ENCODE measurements around the gene ANGPTL2.

Gene ANGPTL2

GRCh38 chr9:127092041-127092608, 30.3 kb downstream of the ANGPTL2 start:
- DNase-seq, result no peak

DNA sequence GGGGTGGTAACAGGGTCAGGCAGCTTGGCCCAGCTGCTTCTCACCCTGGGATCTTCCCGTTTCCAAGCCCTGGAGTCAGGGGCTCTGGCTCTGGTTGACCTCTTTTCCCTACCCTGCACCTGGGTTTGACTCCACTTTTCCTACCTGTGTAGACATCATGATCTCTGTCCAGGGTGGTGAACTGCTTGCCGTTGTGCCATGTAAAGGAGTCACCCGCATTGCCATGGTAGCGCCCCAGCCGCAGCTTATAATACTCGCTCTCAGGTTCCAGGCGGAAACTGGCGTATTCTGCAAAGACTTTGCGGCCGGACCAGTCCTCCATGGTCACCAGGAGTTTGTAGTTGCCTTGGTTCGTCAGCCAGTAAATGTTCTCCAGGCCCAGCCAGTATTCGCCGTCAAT, 30.9 kb downstream of the ANGPTL2 start:
- DNase-seq, result no peak

- no peak for DNase-seq
Observed at GRCh38 chr9:127090341-127090985, 32.0 kb downstream of the ANGPTL2 start.

DNA sequence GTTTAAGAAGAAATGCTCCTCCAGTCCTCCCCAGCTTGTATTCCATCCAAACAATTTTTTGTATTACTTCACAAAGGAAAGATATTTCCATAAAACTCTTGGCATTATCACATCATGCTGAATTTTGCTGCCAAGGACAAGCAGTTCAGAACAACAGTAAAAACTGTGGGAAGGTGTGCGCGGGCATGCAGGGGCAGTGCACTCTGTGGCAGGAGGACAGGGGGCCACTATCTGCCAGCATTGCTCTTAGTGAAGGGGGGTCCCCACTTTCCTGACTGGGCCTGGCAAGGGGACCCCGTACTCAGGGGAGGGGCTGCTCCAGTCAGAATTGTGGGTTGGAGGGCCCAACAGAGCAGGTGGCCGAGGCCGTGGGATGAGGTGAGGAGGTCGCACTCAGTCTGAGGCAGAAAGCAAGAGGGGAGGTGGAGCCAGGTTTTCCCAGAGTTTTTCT, 32.8 kb downstream of the ANGPTL2 start:
- no peak for DNase-seq

- no peak for DNase-seq
Observed at GRCh38 chr9:127088724-127089615, 33.5 kb downstream of the ANGPTL2 start.

DNA sequence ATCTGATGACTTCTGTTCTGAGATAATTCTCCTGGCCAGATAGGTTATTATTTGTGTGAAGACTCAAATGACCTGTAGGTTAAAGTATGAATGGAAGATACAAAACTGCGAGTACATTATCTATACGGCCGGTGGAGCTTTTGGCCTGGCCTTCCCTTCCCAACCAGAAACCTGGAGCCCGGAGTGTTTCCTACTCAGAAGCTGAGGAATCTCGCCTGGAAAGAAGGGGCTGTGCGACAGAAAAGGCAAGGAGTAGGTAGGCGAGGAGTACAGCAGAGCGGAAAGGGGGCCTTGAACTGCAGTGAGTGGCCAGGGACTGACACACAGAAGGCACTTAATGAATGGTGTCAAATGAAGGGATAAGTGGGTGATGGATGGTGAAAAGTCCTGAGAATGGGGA, 34.6 kb downstream of the ANGPTL2 start:
- DNase-seq, result no peak

DNA sequence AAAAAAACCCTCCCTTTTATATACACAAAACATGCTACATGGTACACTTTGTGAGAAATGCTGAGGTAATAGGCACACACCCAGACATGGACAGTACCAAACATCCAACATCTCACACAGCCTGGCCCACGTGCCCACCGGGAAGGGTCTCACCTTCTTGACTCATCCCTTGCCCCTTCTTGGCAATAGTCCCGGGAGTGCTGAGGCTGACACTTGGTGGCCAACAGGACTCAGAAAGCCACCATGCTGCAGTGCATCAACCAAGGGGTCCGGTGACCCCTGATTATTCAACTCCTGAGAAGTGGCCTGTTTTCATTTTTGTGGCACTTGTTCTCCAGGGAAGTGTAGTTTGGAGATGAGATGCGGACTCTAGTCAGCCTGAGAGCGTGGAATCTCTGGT, 35.0 kb downstream of the ANGPTL2 start:
- no peak for DNase-seq

DNA sequence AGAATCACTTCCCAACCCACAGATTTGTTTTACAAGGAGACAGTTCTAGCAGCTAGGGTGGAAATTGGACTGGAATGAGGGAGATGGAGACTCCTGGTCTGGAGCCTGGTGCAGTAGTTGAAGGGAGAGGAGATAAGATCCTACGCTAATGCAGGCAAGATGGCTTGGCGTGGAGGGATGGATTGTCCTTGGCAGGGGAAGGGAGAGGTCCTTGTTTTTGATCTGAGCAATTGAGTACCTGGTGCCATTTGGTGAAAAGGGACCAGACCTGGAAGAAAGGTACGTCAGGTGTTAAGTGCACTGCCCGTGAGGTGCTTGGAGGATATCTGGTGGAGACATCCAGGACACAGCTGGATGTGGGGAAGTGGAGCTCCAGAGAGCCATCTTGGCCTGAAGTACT, 35.7 kb downstream of the ANGPTL2 start:
- DNase-seq, result no peak

GRCh38 chr9:127085186-127085585, 37.2 kb downstream of the ANGPTL2 start:
- no peak for DNase-seq

- no peak for DNase-seq
Observed at GRCh38 chr9:127084076-127085039, 38.1 kb downstream of the ANGPTL2 start.

DNA sequence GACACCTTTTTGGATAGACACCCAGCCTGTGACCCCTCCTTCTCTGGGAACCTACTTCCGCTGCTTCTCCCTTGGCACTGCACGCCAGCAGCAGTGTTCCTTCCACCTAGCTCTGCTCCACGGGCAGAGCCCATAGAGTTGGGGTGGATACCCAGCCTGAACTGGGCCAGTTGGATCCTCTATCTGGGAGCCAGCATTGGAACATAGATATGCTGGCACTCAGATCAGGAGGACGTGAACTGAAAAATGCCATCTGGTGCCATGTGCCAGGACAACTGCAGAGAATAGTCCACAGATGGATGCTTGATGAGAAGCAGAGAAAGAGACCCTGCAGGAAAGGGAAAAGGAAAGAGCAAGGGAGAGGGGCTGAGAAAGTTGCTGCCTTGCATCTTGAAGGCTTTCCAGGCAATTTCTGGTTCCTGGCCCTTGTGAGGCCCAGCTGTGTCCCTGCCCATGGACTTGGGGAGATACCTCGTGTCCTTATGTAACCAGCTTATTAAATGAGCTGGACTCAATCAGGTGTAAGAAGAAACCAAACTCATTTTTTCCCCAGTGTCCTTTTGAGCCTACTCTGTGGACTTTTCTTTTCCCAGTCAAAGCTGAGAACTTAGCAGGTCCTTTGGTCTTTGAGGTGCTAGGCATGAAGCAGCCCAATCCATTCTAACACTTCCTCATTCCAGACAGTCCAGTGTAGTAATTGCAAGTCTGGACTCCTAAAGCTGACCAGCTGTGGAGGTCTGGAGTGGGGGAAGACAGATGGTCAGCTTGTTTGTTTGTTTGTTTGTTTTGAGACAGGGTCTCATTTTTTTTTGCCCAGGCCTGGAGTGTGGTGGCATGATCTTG, 39.1 kb downstream of the ANGPTL2 start:
- DNase-seq, result no peak

GRCh38 chr9:127081250-127082185, 40.9 kb downstream of the ANGPTL2 start:
- DNase-seq, result no peak

GRCh38 chr9:127079446-127080140, 42.8 kb downstream of the ANGPTL2 start:
- DNase-seq, result no peak

- DNase-seq, result no peak
Observed at GRCh38 chr9:127078988-127079387, 43.4 kb downstream of the ANGPTL2 start.

- no peak for DNase-seq
Observed at GRCh38 chr9:127078336-127078735, 44.1 kb downstream of the ANGPTL2 start.

- no peak for DNase-seq
Observed at GRCh38 chr9:127077644-127077946, 44.8 kb downstream of the ANGPTL2 start.

DNA sequence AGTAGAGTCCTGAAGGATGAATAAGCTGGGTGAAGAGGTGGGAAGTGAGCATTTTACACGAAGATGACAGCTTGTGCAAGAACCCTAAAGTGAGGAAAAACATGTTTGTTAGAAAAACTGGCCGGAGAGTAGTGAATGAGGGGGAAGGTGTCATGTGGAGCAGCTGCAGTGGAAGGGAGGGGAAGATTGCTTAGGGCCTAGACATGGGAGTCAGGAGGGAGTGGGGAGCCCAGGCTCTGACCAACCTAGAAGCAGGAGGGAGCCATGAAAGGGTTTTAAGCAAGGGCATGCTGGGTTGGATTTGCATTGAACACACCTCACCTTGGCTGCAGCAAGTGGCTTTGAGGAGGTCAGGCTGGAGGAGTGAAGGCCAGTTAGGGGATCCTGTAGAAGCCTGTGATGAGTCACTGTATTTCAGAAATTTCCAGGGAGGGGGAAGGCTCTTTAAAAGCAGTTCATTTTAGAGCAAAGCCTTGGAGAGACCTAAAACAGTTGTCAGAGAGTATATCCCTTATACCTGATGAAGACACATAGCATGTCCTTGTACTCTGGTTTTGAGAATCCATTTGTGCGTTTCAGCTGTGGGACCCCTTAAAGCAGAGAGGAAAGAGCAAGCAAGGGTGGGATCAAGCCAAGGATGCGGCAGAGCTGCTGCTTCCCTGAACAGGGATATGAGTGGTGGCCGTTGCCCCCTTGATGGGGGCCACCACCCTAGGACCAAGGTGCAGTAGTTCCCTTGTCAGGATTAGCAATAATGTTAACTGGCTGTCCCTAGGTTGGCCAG, 45.4 kb downstream of the ANGPTL2 start:
- DNase-seq, result no peak

GRCh38 chr9:127075624-127076372, 46.6 kb downstream of the ANGPTL2 start:
- DNase-seq, result no peak
